IPS-18a (cell line): ENCODE data around the gene C2.
"Not testable (repeated sequence)": the region's sequence is repeated elsewhere in the genome, so short reads cannot be mapped to it uniquely, and the experiment has no call there.

ENCODE experiments used
- H3K27ac ChIP-seq: one replicate; pipeline ENCODE4 v1.5.1; 2013; ENCODE audit warnings: low read length
- H3K27me3 ChIP-seq: one replicate; pipeline ENCODE4 v1.6.1; 2013; ENCODE audit warnings: mild to moderate bottlenecking, low read length; ENCODE audit not compliant: control insufficient read depth, insufficient read depth
- H3K36me3 ChIP-seq: one replicate; pipeline ENCODE4 v1.6.1; 2013; ENCODE audit warnings: low read depth, low read length; ENCODE audit not compliant: control insufficient read depth
- H3K4me1 ChIP-seq: one replicate; pipeline ENCODE4 v1.6.1; 2013; ENCODE audit warnings: low read depth, low read length; ENCODE audit not compliant: control insufficient read depth
- H3K4me3 ChIP-seq: one replicate; pipeline ENCODE4 v1.5.1; 2013; ENCODE audit warnings: low read length
- H3K9ac ChIP-seq: one replicate; pipeline ENCODE4 v1.6.1; 2013; ENCODE audit warnings: mild to moderate bottlenecking, low read length, moderate library complexity
- H3K9me3 ChIP-seq: one replicate; pipeline ENCODE4 v1.6.1; 2013; ENCODE audit warnings: low read depth, low read length; ENCODE audit not compliant: control insufficient read depth

Gene C2

DNA sequence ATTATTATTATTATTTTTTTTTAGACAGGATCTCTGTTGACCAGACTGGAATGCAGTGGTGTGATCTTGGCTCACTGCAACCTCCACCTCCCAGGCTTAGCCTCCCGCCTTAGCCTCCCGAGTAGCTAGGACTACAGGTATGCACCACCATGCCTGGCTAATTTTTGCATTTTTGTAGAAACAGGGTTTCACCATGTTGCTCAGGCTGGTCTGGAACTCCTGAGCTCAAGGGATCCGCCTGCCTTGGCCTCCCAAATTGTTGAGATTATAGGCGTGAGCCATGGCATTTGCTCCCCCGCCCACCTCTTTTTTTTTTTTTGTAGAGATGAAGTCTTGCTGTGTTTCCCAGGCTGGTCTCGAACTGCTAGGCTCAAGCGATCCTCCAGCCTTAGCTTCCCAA lies 18.2 kb upstream of the C2 start:
- H3K4me1 ChIP-seq, H3K36me3 ChIP-seq, H3K27ac ChIP-seq, H3K9ac ChIP-seq, H3K4me3 ChIP-seq, H3K27me3 ChIP-seq, H3K9me3 ChIP-seq: not testable (repeated sequence)

GRCh38 chr6:31911826-31912585 lies 15.5 kb upstream of the C2 start:
- Histone ChIP-seq H3K9ac (no peak overlapping the region), H3K9me3 (no peaks in the 10 kb centered on the region), H3K4me3 (no peak overlapping the region), H3K4me1 (no peaks in the 10 kb centered on the region), H3K27me3 (no peaks in the 10 kb centered on the region), H3K36me3 (no peaks in the 10 kb centered on the region), H3K27ac (no peak overlapping the region)

- no peak overlapping the region for H3K9ac ChIP-seq
- no peaks in the 10 kb centered on the region for H3K9me3 ChIP-seq
- H3K27me3 ChIP-seq: no peaks in the 10 kb centered on the region
- H3K27ac ChIP-seq: no peak overlapping the region
- H3K4me3 ChIP-seq: no peak overlapping the region
- no peaks in the 10 kb centered on the region for H3K36me3 ChIP-seq
- H3K4me1 ChIP-seq: no peaks in the 10 kb centered on the region
Measured at GRCh38 chr6:31915351-31915750, 12.2 kb upstream of the C2 start.

- H3K36me3 ChIP-seq: no peaks in the 10 kb centered on the region
- no peak overlapping the region for H3K9ac ChIP-seq
- no peaks in the 10 kb centered on the region for H3K4me1 ChIP-seq
- H3K4me3 ChIP-seq: no peak overlapping the region
- no peaks in the 10 kb centered on the region for H3K27me3 ChIP-seq
- H3K27ac ChIP-seq: no peak overlapping the region
- H3K9me3 ChIP-seq: no peaks in the 10 kb centered on the region
Measured at GRCh38 chr6:31915756-31916155, 11.8 kb upstream of the C2 start.

DNA sequence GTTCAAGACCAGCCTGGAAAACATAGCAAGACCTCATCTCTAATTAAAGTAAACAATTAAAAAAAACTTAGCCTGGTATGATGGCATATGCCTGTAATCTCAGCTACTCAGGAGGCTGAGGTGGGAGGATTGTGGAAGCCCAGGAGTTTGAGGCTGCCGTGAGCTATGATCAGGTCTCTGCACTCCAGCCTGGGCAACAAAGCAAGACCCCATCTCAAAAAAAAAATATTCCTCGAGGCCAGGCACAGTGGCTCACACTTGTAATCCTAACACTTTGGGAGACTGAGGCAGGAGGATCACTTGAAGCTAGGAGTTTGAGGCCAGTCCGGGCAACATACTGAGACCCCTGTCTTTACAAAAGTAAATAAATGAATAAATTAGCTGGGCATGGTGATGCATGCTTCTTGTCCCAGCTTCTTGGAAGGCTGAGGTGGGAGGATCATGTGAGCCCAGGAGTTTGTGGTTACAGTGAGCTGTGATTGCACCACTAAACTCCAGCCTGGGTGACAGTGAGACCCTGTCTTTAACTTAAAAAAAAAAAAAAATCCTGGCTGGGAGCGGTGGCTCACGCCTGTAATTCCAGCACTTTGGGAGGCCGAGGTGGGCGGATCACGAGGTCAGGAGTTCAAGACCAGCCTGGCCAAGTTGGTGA lies 9.3 kb upstream of the C2 start:
- Histone ChIP-seq H3K27me3 (no peaks in the 10 kb centered on the region), H3K9me3 (no peaks in the 10 kb centered on the region), H3K27ac (no peak overlapping the region)

DNA sequence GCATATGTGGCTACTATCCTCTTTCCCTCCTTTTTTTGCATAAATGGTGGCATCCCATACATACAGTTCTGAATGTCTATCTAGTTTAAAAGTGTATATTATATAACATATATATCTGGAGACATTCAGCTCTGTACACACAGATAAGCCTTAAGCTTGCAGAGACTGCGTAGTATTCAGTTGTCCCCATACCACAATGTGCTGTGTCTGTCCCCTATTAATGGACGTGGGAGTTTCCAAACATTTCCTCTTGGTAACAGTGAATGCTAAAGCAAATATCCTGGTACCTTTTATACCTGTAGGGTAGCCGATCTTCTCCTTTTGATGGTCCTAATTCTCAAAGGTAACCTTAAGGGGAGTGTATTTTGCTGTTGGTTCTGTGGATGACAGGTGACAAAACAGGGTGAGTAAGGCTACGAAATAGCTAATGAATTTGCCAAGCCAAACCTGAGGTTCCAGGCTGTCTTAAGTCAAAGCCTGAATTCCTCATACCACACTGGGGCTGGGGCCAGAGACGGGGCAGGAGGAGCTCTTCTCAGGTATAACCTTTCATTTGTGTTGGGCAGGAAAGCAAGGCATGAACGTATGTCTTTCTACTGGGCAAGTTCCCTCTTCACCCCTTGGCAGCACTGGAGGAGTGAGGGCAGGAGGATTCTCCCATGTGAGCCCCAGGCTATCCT lies 7.8 kb upstream of the C2 start:
- H3K4me3 ChIP-seq: no peak overlapping the region
- no peak overlapping the region for H3K27ac ChIP-seq
- H3K27me3 ChIP-seq: no peaks in the 10 kb centered on the region
- no peaks in the 10 kb centered on the region for H3K4me1 ChIP-seq
- H3K9me3 ChIP-seq: no peaks in the 10 kb centered on the region
- H3K36me3 ChIP-seq: no peaks in the 10 kb centered on the region
- no peak overlapping the region for H3K9ac ChIP-seq

More for the DNA sequence above, 9.3 kb upstream of the C2 start:
- no peak overlapping the region for H3K9ac ChIP-seq
- no peaks in the 10 kb centered on the region for H3K36me3 ChIP-seq
- no peak overlapping the region for H3K4me3 ChIP-seq
- no peaks in the 10 kb centered on the region for H3K4me1 ChIP-seq

DNA sequence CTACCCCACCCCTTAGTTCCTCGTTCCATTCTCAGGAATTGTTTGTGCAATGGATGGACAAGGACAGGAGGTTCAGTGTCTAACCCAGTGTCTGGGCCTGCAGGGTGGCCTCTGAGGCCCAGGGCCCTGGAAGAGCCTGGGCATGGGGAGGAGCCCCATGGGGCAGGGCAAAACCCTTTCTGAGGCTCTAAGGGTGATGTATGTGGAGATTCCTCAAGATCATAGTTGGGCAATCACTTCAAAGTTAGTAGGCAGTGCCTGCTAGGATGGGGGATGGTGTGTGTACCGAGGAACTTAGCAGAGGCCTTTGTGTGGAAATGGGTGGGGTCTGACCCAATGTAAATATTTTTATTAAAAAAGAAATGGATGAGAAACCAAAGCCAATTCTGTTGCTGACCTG lies 6.7 kb upstream of the C2 start:
- Histone ChIP-seq H3K27me3 (no peaks in the 10 kb centered on the region), H3K4me1 (no peaks in the 10 kb centered on the region), H3K4me3 (no peak overlapping the region), H3K9ac (no peak overlapping the region), H3K9me3 (no peaks in the 10 kb centered on the region), H3K27ac (no peak overlapping the region), H3K36me3 (no peaks in the 10 kb centered on the region)

- Histone ChIP-seq H3K36me3 (no peaks in the 10 kb centered on the region), H3K27me3 (no peaks in the 10 kb centered on the region), H3K27ac (no peak overlapping the region), H3K4me1 (no peaks in the 10 kb centered on the region), H3K9ac (no peak overlapping the region), H3K9me3 (no peaks in the 10 kb centered on the region), H3K4me3 (no peak overlapping the region)
Measured at GRCh38 chr6:31922942-31923341, 4.6 kb upstream of the C2 start.

- no peaks in the 10 kb centered on the region for H3K9me3 ChIP-seq
- no peak overlapping the region for H3K27ac ChIP-seq
- H3K27me3 ChIP-seq: no peaks in the 10 kb centered on the region
- no peak overlapping the region for H3K4me3 ChIP-seq
- H3K4me1 ChIP-seq: no peaks in the 10 kb centered on the region
- H3K9ac ChIP-seq: no peak overlapping the region
- H3K36me3 ChIP-seq: no peaks in the 10 kb centered on the region
Measured at GRCh38 chr6:31927863-31928671, 550 bp downstream of the C2 start.

DNA sequence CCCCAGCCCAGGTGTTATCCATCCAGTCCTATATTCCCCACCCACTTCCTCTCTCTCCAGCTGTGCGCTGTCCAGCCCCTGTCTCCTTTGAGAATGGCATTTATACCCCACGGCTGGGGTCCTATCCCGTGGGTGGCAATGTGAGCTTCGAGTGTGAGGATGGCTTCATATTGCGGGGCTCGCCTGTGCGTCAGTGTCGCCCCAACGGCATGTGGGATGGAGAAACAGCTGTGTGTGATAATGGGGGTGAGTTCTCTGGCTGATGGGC lies 1.1 kb downstream of the C2 start:
- Histone ChIP-seq H3K27ac (no peak overlapping the region), H3K4me3 (no peak overlapping the region), H3K9me3 (no peaks in the 10 kb centered on the region), H3K9ac (no peak overlapping the region), H3K4me1 (no peaks in the 10 kb centered on the region), H3K27me3 (no peaks in the 10 kb centered on the region), H3K36me3 (no peaks in the 10 kb centered on the region)

DNA sequence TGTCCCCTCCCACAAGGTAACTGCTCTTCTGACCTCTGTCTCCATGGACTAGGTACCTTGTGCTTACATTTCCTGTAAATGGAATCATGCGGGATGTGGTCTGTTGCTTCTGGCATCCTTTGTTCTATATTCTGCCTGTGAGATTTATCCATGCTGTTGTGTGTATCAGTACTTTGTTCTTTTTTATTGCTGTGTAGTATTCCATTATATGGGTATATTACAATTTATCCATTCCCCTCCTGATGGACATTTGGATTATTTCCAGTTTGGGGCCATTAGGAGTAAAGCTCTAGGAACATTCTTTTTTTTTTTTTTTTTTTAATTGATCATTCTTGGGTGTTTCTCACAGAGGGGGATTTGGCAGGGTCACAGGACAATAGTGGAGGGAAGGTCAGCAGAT lies 3.4 kb downstream of the C2 start:
- H3K27ac ChIP-seq: no peak overlapping the region
- no peaks in the 10 kb centered on the region for H3K9me3 ChIP-seq
- no peak overlapping the region for H3K4me3 ChIP-seq
- H3K36me3 ChIP-seq: no peaks in the 10 kb centered on the region
- H3K27me3 ChIP-seq: no peaks in the 10 kb centered on the region
- no peak overlapping the region for H3K9ac ChIP-seq
- no peaks in the 10 kb centered on the region for H3K4me1 ChIP-seq
